Mammary epithelial cell (primary cell): ENCODE measurements around the gene HDAC9.

Experiments
- EZH2 ChIP-seq: IDR thresholded peaks from 2 replicates; pipeline ENCODE4 v1.6.1; 2012; ENCODE audit warnings: low read length, inconsistent platforms, borderline replicate concordance
- TF ChIP-seq, protein P1 (sequence below), 2 donors: IDR thresholded peaks in 1 of 2; conservative IDR thresholded peaks in 1 of 2; 2 replicates each; pipeline ENCODE4 v1.5.1; 2011 to 2012; ENCODE audit warnings: inconsistent platforms in 2 of 2, low read length in 2 of 2, mild to moderate bottlenecking in 2 of 2, control low read depth in 1 of 2, low read depth in 1 of 2; ENCODE audit not compliant: insufficient read depth in 1 of 2; ENCODE audit errors: extremely low read depth in 1 of 2

DNA sequence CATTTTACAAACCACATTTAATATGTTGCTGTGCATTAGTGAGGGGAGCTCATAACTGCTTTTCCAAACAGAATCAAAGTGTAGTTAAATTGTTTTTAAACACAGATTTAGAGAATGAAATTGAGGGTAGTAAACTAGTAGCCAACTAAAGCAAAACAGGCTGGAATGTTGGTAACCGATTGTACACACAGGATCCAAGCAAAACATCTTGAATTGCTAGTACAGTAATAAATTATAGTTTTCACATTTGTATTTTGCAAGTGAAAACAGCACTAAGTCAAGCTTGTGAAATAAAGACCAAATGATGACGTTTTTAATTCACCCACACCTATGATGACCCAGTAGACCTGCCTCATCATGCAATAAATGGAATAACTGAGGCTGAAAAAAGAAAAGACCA lies 198.3 kb downstream of the HDAC9 start:
- no peak for TF ChIP-seq EZH2
- TF ChIP-seq, protein P1, sequence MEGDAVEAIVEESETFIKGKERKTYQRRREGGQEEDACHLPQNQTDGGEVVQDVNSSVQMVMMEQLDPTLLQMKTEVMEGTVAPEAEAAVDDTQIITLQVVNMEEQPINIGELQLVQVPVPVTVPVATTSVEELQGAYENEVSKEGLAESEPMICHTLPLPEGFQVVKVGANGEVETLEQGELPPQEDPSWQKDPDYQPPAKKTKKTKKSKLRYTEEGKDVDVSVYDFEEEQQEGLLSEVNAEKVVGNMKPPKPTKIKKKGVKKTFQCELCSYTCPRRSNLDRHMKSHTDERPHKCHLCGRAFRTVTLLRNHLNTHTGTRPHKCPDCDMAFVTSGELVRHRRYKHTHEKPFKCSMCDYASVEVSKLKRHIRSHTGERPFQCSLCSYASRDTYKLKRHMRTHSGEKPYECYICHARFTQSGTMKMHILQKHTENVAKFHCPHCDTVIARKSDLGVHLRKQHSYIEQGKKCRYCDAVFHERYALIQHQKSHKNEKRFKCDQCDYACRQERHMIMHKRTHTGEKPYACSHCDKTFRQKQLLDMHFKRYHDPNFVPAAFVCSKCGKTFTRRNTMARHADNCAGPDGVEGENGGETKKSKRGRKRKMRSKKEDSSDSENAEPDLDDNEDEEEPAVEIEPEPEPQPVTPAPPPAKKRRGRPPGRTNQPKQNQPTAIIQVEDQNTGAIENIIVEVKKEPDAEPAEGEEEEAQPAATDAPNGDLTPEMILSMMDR (conservative IDR thresholded peaks at IDR 0.05 in 1 of 2, IDR thresholded peaks at IDR 0.05 in 1 of 2; ENCODE audit: extremely low read depth in 1 of 2, insufficient read depth in 1 of 2, low read depth in 1 of 2, low read length in 2 of 2), result no peak
